Hepatocyte (in vitro differentiated cells): ENCODE measurements around the gene SHISA7.

Experiments used
- EZH2phosphoT487 ChIP-seq: fragments of 200-600 bp; sonication (generic); IDR thresholded peaks from one replicate; pipeline ENCODE4 v1.6.1; 2018; ENCODE audit warnings: antibody characterized with exemption, mild to moderate bottlenecking, low read depth, moderate library complexity; ENCODE audit not compliant: unreplicated experiment, severe bottlenecking
- TF ChIP-seq, protein P1 (sequence below): fragments of 200-600 bp; sonication (generic); IDR thresholded peaks from 2 replicates; pipeline ENCODE4 v1.5.1; 2016; ENCODE audit warnings: antibody characterized with exemption, mild to moderate bottlenecking; ENCODE audit not compliant: poor library complexity

DNA sequence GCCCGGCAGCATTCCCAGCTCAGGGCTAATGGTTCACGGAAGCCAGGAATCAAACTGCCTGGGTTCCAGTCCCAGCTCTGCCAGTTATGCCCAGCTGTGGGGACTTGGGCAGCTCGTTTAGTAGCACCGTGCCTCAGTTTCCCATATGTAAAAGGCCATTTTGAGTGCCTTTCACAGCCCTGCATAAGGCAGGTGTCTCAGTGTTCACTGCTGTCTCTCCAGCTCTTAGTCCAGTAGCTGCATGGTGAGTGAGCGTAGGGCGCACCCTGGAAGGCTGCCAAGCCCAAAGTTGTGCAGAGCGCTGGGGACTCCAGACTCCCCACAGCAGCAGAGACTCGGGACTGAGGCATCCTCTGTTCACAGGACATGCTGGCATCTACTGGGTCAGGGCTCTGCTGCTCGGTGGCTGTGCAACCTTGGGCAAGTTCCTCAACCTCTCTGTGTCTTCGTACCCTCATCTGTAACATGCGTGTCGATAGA is 51.9 kb downstream of the SHISA7 start:
- TF ChIP-seq, protein P1, sequence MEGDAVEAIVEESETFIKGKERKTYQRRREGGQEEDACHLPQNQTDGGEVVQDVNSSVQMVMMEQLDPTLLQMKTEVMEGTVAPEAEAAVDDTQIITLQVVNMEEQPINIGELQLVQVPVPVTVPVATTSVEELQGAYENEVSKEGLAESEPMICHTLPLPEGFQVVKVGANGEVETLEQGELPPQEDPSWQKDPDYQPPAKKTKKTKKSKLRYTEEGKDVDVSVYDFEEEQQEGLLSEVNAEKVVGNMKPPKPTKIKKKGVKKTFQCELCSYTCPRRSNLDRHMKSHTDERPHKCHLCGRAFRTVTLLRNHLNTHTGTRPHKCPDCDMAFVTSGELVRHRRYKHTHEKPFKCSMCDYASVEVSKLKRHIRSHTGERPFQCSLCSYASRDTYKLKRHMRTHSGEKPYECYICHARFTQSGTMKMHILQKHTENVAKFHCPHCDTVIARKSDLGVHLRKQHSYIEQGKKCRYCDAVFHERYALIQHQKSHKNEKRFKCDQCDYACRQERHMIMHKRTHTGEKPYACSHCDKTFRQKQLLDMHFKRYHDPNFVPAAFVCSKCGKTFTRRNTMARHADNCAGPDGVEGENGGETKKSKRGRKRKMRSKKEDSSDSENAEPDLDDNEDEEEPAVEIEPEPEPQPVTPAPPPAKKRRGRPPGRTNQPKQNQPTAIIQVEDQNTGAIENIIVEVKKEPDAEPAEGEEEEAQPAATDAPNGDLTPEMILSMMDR = no peak
- TF ChIP-seq EZH2phosphoT487 = no peak
